OCI-LY1 (cell line): ENCODE data around the gene BZW2.

ENCODE experiments used
- CTCF ChIP-seq: fragments of 200-600 bp; sonication (generic), shearing (Covaris generic); IDR thresholded peaks from 2 replicates; pipeline ENCODE4 v1.5.1; 2017; ENCODE audit warnings: mild to moderate bottlenecking, antibody characterized with exemption, low read length, moderate library complexity, mixed read lengths
- EZH2 ChIP-seq: fragments of 200-600 bp; sonication (generic), shearing (Covaris generic); IDR thresholded peaks from 2 replicates; pipeline ENCODE4 v1.8.0; 2017; ENCODE audit warnings: borderline replicate concordance, mixed run types, mild to moderate bottlenecking, antibody characterized with exemption, low read length, moderate library complexity, mixed read lengths

GRCh38 chr7:16667355-16667754 is 21.4 kb downstream of the BZW2 start:
- no peak for TF ChIP-seq CTCF
- no peak for TF ChIP-seq EZH2
